Caco-2 (cell line): ENCODE results near the gene HSPG2. TPM values are rescaled to one million over a fixed set of nuclear protein-coding genes. Genes with fewer than 3 reads are reported as not detected.

Experiments
- BruUV-seq: library from RNA; stranded (reverse); fragments of 400-500 nt; replicated peaks from 2 replicates; lab custom pipeline; 2021; lab: Mats Ljungman, UMichigan
- CTCF ChIA-PET: fragments of 300-600 bp; sonication (Branson Sonifier 250); formaldehyde crosslinking; loops from one replicate; lab custom pipeline; 2022; ENCODE audit warnings: antibody characterized with exemption; lab: Charles Lee
- POLR2A ChIA-PET: fragments of 300-600 bp; sonication (Branson Sonifier 250); formaldehyde crosslinking; loops from one replicate; lab custom pipeline; 2022; ENCODE audit warnings: antibody characterized with exemption; lab: Charles Lee
- DNase-seq, 2 experiments: peaks; one replicate each; pipeline versions ENCODE4 v3.0.0 to v3.0.0-alpha.2; 2020 to 2022
- H3K27me3 ChIP-seq: replicated peaks from 2 replicates; pipeline ENCODE4 v1.6.0; 2011; ENCODE audit warnings: low read length; ENCODE audit not compliant: control insufficient read depth, insufficient read depth
- H3K36me3 ChIP-seq: 2 replicates; pipeline ENCODE4 v1.5.1; 2011; ENCODE audit warnings: low read length; ENCODE audit not compliant: control insufficient read depth, insufficient read depth
- H3K4me1 ChIP-seq: fragments of 250-450 bp; sonication (Bioruptor Pico); 2 replicates; pipeline ENCODE4 v1.5.1; 2020; ENCODE audit warnings: mild to moderate bottlenecking
- H3K4me3 ChIP-seq: 2 replicates; pipeline ENCODE4 v1.5.1; 2011; ENCODE audit warnings: low read depth, mild to moderate bottlenecking, control low read depth, low read length
- H3K9me3 ChIP-seq: fragments of 250-450 bp; sonication (Bioruptor Pico); 2 replicates; pipeline ENCODE4 v1.5.1; 2020; ENCODE audit warnings: mild to moderate bottlenecking, moderate library complexity
- H3K27ac Mint-ChIP-seq: one replicate; pipeline ENCODE4 v1.8.0; 2022; ENCODE audit warnings: mixed read lengths; ENCODE audit not compliant: unreplicated experiment
- H3K27me3 Mint-ChIP-seq: one replicate; pipeline ENCODE4 v1.8.0; 2022; ENCODE audit warnings: mixed read lengths; ENCODE audit not compliant: insufficient read depth, unreplicated experiment
- H3K36me3 Mint-ChIP-seq: one replicate; pipeline ENCODE4 v1.8.0; 2022; ENCODE audit warnings: mild to moderate bottlenecking, mixed read lengths; ENCODE audit not compliant: insufficient read depth, unreplicated experiment
- H3K4me1 Mint-ChIP-seq: one replicate; pipeline ENCODE4 v1.8.0; 2022; ENCODE audit warnings: low read depth, mixed read lengths; ENCODE audit not compliant: unreplicated experiment
- H3K4me3 Mint-ChIP-seq: one replicate; pipeline ENCODE4 v1.8.0; 2022; ENCODE audit warnings: mild to moderate bottlenecking, moderate library complexity, mixed read lengths; ENCODE audit not compliant: unreplicated experiment
- H3K9me3 Mint-ChIP-seq: one replicate; pipeline ENCODE4 v1.8.0; 2022; ENCODE audit warnings: mixed read lengths; ENCODE audit not compliant: unreplicated experiment
- CTCF ChIP-seq, 2 experiments: fragments of 200-600 bp in 1 of 2; IDR thresholded peaks; 1 replicate in 1 of 2; 2 replicates in 1 of 2; pipeline versions ENCODE4 v1.5.1 to v1.8.0; 2011 to 2022; ENCODE audit warnings: antibody characterized with exemption in 1 of 2, control low read depth in 1 of 2, inconsistent platforms in 1 of 2, low read depth in 1 of 2, low read length in 1 of 2, mild to moderate bottlenecking in 1 of 2, moderate library complexity in 1 of 2; ENCODE audit not compliant: insufficient read depth in 1 of 2, severe bottlenecking in 1 of 2, unreplicated experiment in 1 of 2
- intact Hi-C: fragments of 100-400 bp; cut with micrococcal nuclease; formaldehyde crosslinking; loops from one replicate; pipeline ENCODE4 v1.10.0; 2022; ENCODE audit not compliant: unreplicated experiment
- total RNA-seq: library from RNA; stranded (reverse); gene quantifications from 2 replicates; pipeline ENCODE4 v1.2.3, GENCODE V29; 2022

The HSPG2 gene
- total RNA-seq, 1 experiment from 2014 or later = 237 TPM

GRCh38 chr1:21888500-21888899 lies 48.6 kb downstream of the HSPG2 start:
- no peaks in the 10 kb centered on the region for H3K27me3 Mint-ChIP-seq
- no peak overlapping the region for H3K4me3 ChIP-seq
- H3K9me3 ChIP-seq = no peaks in the 10 kb centered on the region
- H3K27ac Mint-ChIP-seq = no peak overlapping the region
- no TSS peak for BruUV-seq
- TF ChIP-seq CTCF (IDR thresholded peaks at IDR 0.05; ENCODE audit: insufficient read depth in 1 of 2, low read depth in 1 of 2, low read length in 1 of 2, severe bottlenecking in 1 of 2, unreplicated experiment in 1 of 2) = no peak
- H3K36me3 Mint-ChIP-seq = peaks cover 65% of the 10 kb centered on the region
- no peaks in the 10 kb centered on the region for H3K4me1 ChIP-seq
- H3K4me3 Mint-ChIP-seq = no peak overlapping the region
- ChIA-PET POLR2A (no interaction called here), CTCF (no interaction called here)
- intact Hi-C loops = no loop called here
- peaks cover 4% of the 10 kb centered on the region for H3K36me3 ChIP-seq
- H3K27me3 ChIP-seq = no peaks in the 10 kb centered on the region
- DNase-seq = no peak
- H3K4me1 Mint-ChIP-seq = peaks cover 8% of the 10 kb centered on the region
- no peaks in the 10 kb centered on the region for H3K9me3 Mint-ChIP-seq

GRCh38 chr1:21887796-21888195 lies 49.3 kb downstream of the HSPG2 start:
- POLR2A ChIA-PET = no interaction called here

GRCh38 chr1:21887216-21887736 lies 49.8 kb downstream of the HSPG2 start:
- H3K36me3 ChIP-seq = peaks cover 3% of the 10 kb centered on the region
- no peaks in the 10 kb centered on the region for H3K9me3 Mint-ChIP-seq
- no peak for DNase-seq
- H3K4me1 Mint-ChIP-seq = peaks cover 8% of the 10 kb centered on the region
- H3K9me3 ChIP-seq = no peaks in the 10 kb centered on the region
- no TSS peak for BruUV-seq
- peaks cover 62% of the 10 kb centered on the region for H3K36me3 Mint-ChIP-seq
- H3K4me3 ChIP-seq = no peak overlapping the region
- intact Hi-C loops = no loop called here
- POLR2A ChIA-PET = no interaction called here
- CTCF ChIA-PET = interaction anchor here (0.6 kb wide), 2 partner anchors 128 to 991 kb away, joined by 3 read pairs; no protein-coding TSS in a partner anchor
- no peaks in the 10 kb centered on the region for H3K27me3 ChIP-seq
- H3K4me3 Mint-ChIP-seq = no peak overlapping the region
- H3K27me3 Mint-ChIP-seq = no peaks in the 10 kb centered on the region
- H3K4me1 ChIP-seq = no peaks in the 10 kb centered on the region
- TF ChIP-seq CTCF (IDR thresholded peaks at IDR 0.05; ENCODE audit: insufficient read depth in 1 of 2, low read depth in 1 of 2, low read length in 1 of 2, severe bottlenecking in 1 of 2, unreplicated experiment in 1 of 2) = no peak
- H3K27ac Mint-ChIP-seq = no peak overlapping the region

More at GRCh38 chr1:21887796-21888195, 49.3 kb downstream of the HSPG2 start:
- Histone ChIP-seq H3K4me3 (no peak overlapping the region), H3K36me3 (peaks cover 3% of the 10 kb centered on the region), H3K9me3 (no peaks in the 10 kb centered on the region), H3K27me3 (no peaks in the 10 kb centered on the region), H3K4me1 (no peaks in the 10 kb centered on the region)
- Mint-ChIP-seq H3K27me3 (no peaks in the 10 kb centered on the region), H3K27ac (no peak overlapping the region), H3K4me1 (peaks cover 8% of the 10 kb centered on the region), H3K4me3 (no peak overlapping the region), H3K9me3 (no peaks in the 10 kb centered on the region), H3K36me3 (peaks cover 62% of the 10 kb centered on the region)
- no TSS peak for BruUV-seq
- intact Hi-C loops = no loop called here
- no peak for DNase-seq
- no peak for TF ChIP-seq CTCF (IDR thresholded peaks at IDR 0.05; ENCODE audit: insufficient read depth in 1 of 2, low read depth in 1 of 2, low read length in 1 of 2, severe bottlenecking in 1 of 2, unreplicated experiment in 1 of 2)
- CTCF ChIA-PET = no interaction called here
